NCI-H82 (cell line): ENCODE results near the gene DMWD.

Source experiments
- DNase-seq: peaks from one replicate; lab custom pipeline; 2025; lab: John Stamatoyannopoulos, UW

The DMWD gene, protein sequence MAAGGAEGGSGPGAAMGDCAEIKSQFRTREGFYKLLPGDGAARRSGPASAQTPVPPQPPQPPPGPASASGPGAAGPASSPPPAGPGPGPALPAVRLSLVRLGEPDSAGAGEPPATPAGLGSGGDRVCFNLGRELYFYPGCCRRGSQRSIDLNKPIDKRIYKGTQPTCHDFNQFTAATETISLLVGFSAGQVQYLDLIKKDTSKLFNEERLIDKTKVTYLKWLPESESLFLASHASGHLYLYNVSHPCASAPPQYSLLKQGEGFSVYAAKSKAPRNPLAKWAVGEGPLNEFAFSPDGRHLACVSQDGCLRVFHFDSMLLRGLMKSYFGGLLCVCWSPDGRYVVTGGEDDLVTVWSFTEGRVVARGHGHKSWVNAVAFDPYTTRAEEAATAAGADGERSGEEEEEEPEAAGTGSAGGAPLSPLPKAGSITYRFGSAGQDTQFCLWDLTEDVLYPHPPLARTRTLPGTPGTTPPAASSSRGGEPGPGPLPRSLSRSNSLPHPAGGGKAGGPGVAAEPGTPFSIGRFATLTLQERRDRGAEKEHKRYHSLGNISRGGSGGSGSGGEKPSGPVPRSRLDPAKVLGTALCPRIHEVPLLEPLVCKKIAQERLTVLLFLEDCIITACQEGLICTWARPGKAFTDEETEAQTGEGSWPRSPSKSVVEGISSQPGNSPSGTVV

DNA sequence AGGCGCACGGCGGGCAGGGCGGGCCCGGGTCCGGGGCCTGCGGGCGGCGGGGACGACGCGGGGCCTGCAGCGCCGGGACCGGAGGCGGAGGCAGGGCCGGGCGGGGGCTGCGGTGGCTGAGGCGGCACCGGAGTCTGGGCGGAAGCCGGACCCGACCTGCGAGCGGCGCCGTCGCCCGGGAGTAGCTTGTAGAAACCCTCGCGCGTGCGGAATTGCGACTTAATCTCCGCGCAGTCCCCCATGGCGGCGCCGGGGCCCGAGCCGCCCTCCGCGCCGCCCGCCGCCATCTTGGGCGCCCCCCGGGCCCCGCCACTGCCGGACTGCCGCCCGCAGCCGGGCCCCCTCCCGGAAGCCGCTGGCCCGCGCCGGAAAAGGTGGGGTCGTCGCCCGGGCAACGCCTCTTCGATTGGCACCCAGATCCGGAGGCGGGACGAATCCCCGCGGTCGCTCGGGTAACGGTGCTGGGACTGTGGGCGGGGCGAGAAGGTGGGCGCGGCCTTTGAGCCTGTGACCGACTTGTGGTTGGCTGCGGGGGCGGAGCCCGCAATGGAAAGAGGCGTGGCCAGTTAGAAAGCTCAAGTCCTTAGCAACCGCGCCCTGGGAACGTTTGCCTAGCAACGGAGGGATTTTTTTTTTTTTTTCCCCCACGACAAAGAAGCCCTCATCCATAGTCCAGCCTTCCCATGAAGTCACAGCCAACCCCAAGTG lies at the start of gene DMWD:
Gene DMWD (minus strand): TSS at position 376 of the 708 bp plus-strand sequence. CDS start 89 bp downstream, at position 287.
- DNase-seq = peak; percentile 100

DNA sequence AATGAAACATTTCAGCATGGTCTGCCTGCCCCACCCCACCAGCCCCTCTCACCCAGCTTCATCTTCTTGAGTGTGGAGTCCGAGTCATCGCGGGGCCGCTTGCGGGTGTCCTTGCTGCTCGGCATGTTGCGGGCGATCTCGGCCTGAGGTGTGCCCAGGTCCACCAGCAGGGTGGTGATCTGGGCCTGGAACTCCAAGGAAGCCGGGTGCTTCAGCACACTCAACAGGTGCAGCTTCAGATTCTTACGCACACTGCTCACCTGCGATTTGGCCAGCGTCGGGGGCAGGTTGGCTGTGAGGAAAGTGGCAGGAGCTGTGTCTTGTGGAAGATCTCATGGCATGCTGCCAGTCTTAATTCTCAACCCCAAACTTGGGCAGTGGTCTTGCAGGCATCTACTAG lies 49.6 kb upstream of the DMWD start:
- no peak for DNase-seq

DNA sequence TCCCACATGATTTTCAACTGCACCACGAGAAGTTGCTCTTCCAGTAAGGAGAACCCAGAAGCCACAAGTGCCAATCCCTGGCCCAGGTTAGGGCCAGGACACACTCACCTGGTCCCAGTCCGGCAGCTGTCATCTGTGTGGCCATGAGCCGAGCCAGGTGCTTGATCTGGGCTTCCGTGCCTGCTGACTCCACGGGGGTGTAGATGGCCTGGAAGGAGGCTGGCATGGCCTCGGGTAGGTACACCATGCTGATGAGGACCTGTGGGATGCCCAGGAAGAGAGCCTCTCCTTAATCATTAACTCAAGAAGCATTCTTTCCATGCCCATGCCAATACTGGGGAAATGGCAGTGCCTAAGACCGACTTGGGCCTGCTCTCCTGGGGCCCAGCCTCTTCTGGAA lies 42.3 kb upstream of the DMWD start:
- no peak for DNase-seq

DNA sequence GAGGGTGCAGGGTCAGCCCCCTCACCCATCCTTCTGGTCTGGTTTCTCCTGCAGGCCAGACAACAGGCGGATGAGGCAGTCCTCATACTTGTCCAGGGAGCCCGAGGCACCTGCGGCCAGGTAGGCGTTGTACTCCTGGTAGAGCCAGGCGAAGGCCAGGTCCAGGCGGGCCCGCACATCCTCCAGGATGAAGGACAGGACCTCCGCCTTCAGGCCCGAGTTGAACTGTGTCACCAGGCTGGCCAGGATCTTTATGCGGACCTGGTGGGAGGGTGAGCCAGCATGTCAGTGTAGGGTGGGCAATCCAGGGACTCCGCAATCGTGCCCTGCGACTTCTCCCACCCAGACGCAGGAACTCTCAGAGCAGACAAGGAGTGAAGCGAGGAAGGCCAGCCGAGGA lies 36.3 kb upstream of the DMWD start:
- DNase-seq = no peak

DNA sequence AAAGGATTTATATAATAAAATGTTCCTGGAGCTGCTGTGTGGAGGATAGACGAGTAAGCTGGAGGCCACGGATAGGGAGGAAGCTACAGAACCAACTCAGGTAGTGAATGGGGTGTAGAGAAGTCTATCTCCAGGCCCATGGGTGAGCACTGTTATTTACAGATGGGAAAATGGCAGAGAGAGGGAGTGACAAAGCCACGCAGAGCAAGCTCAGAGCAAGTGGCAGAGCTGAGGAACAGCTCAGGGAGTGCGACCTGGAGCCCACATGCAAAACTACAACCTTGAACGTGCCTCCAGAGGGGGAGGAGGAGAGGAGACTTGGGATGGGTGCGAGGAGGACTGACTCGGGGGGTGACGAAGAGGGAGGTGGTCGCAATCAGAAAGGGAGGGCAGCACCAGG lies 35.9 kb upstream of the DMWD start:
- DNase-seq = no peak

DNA sequence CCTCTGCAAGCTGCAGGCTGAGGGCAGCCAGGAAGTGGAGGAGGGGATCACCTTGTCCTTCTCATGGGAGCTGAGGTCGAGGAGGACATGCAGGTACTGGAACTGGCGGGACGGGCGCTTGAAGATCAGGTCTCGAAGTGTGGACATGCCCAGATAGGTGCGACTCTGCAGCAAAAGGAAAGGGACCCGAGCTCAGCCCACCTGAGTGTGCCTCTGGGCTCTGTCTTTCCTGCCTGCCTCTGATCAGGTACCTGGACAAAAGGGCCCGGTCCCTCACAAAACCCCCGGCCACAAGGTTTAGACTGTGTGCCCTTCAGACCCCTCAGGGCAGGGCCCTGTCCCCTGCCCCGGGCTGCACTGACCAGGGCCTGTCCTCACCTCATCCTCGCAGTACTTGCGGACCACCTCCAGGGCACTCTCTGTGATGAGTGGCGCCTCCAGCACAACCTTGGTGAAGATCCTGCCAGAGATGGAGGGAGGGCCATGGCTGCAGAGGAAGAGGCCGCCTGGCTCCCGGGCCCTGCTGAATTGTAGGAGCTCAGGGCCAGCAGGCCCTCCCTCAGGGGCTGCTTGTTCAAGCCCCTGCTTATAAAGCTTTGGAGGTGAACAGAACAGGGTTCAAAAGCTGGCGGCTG lies 34.9 kb upstream of the DMWD start:
- no peak for DNase-seq

DNA sequence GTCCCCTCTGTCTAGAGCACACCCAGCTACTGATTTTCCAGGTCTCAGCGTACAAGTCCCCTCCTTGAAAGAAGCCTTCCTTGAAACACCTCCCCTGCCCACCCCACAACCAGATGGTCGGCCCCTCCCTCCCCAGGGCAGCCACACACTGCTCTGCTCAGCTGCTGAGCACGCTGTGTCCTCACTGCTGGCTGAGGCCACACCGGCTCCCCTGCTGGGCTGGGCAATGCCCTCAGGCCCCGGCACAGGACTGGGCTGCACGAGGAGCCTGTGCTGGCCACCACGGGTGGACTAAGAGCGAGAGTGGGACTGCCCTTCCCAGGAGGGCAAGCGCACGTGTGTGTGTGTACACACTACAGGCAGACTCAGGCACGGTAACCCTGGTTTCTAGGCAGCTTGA lies 34.3 kb upstream of the DMWD start:
- no peak for DNase-seq

DNA sequence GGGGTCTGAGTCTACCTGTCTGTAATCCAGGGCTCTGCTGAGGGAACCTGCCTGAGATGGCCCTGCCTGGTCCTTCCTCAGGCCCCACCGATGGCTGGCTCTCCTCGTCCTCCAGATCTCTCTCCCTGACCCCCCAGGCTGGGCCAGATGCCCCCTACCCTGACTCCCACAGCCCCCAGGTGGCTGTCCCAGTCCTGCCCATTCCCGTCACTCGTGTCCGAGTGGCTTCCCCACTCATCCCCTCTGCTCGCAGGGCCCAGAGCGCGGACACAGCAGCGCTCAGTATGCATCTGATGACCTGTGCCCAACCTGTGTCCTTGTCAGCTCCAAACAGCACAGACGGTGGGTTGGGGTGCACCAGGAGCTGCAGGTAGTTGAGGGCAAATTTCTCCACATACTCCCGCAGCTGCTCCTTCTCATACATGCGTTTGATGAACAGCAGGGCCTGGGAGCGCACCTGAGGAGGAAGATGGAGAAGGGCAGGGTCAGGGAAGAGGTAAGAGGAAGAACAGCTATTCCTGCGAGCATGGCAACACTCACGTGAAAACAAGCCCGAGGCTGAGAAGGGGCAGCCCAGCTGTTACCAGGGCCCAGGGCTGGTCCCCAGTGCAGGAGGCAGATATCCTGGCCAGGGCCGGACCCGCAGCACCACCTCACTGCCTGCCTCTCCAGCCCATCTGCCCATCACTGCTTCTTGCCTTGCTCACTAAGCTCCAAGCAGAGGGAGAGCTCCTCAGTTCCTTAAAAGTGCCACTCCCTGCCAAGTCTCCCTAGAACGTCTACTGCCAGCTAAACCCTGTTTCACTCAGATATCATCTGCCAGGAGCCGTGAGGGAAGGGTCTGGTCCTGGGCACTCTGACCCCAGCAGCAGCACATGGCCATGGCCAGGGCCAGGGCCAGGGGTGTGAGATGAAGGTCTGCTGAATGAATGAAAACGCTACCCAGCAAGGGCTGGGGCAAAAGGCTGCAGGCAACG lies 33.6 kb upstream of the DMWD start:
- DNase-seq = no peak

DNA sequence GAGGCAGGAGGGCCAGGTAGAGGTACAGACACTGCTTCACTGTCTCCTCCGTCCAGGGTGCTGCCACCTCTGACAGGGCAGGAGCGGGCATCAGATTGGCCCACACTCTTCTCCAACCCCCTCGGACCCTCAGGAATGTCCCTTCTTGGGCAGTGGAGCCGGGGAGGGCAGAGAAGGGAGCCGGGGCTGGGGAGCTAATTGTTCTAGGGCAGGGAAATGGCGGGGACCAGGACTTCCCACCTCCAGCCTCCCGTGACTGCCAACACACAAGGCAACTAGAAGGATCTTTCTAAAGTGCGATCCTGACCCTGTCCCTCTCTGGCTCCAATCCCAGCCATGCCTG lies 32.6 kb upstream of the DMWD start:
- no peak for DNase-seq

DNA sequence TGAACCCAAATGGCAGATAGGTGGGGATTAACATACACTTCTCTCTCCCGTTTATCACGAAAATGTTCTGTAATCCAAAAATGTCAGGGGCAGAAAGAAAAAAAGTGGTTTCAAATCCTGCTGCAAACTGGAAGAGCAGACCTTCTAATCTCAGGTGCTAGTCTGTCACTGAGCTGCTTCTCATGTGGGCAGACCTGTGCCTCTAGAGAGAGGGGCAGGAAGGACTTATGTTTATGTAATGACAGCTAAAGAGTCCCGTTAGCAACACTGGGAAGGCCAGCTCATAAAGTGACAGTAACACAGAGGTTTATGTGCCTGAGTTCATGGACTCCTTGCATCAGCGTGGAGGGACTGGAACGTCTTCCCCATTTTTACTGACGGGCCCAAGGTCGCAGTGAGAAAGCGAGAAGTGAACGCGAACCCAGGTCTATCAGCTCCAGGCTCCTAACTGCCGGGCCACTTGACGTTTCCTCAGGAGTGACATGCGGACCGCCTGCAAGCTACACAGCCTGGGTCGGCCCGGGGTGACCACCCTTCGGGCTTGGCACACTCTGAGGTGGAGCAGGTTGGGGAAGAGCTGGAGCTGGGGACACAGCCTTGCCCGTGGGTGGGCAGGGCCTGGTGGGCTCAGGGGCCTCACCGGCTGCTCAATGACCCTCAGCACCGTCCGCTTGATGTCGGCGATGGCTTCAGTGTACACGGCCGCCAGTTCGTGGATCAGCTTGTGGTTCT lies 32.1 kb upstream of the DMWD start:
- no peak for DNase-seq

DNA sequence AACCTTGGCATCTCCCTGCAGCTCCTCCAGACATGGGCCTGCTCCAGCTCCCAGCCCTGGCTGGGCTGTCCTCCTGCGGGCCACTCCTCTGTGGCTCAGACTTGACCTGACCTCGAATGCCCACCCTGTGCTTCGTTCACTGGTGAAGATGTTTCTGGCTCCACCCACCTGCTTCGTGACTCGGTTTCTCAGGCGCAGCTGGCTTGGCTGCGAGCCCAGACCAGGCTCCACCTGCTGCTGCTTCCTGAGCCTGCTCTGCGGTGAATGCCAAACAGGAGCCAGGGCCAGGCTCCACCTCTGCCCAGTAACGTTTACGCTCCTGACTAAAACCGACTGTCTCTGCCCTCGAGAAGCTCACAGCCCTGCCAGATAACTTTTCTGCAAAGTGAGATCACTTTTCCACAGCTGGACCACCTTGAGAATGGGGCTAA lies 31.4 kb upstream of the DMWD start:
- no peak for DNase-seq

DNA sequence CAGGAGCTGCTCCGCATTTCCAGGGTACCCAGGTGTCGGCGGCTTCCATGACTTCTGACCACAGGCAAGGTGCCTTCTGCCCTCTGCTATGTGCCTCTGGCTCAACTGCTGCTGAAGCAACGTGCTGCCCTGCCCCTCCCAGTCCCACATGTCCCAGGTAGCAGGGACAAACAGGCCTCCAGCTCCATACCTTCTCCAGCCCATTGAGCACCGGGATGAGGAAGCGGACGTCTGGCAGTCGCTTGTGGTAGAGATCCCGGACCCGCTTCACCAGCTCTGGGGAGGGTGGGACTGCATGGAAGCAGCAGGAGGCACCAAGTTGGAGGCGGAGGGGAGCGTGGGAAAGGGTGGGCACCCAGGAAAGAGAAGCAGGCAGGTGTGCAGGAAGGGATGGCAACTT lies 30.5 kb upstream of the DMWD start:
- no peak for DNase-seq

DNA sequence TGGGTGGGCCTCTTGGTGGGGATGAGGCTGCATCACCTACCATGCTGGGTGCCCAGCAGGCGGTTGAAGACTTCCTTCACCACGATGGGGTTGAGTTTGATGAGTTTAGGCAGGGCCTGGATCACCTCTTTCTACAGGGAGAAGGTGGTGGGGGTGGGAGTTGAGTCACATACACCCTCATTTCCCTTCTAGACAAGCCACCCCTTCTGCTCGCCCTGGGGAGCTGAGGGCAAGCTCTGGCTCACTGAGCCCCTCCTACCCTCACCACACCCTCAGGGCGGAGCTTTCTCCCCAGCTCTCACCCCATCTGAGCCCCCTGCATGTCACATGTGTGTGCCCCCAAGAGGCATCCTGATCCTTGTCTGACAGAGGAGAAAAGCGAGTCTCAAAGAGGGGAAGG lies 30.1 kb upstream of the DMWD start:
- DNase-seq = no peak

DNA sequence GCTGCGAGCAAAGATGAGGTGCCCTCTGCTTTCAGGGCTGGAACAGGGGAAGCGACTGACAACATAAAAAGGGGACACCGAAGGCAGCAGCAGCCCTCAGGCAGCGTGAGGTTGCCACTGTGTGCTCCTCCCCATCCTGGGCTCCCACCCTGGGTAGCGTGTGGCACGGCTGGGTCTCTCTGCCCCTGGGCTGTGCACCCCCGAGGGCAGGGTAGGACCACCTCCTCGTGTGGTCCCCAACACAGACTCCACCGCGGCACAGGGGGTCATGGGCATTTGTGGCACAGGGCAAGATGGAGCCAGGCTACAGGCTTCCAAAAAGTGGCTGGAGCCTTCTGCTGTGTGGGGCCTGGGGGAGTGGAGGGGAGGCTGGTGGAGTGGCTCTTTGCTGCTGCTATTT lies 28.9 kb upstream of the DMWD start:
- no peak for DNase-seq

DNA sequence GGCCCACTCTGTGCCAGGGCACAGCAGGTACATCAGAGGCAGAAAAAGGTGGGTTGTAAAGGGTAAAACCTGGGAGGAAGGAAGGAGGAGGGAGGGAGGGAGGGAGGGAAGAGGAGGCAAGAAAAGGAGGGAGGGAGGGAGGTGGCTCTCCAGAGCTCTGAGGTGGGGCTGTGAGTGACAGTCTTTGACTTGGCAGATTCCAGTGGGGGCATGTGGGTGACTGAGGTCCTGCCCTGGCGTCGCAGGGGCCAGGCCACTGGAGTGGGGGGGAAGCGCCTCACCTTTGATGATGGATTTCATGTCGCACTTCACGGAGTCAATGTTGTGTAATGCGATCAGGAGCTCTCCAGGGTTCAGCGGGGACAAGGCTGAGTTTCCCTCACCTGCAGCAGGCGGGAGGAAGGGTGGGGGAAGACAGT lies 28.5 kb upstream of the DMWD start:
- DNase-seq = no peak

DNA sequence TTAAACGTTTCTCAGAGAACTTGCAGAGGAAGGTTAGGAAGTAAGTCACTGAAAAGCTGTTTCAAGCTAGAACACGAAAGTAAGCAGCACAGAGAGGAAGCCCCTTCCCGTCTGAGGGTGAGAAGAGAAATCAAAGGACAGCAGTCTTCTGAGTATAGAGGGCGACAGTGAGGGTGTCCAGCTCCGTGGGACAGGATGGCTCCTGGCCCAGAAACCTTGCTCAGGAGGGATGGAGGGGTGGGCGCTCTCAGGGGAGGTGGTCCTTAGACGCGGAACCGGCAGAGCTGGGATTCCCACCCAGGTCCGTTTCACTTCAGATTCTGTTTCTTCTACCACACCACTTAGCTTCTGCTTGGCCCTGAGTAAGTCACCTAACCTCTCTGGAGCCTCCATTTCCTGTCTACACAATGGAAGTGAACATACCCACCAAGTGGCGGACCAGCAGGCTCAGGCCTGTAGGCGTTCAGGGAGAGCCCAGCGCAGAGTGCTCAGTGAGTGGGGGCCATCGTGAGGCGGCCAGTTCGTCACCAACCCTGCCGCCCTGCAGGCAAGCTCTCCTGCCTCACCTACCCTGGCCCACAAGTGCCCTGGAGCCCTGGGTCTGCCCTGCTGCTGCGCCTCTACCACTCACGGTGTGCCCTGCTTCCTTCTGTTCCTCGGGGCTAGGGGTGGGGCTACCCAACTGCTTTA lies 27.9 kb upstream of the DMWD start:
- no peak for DNase-seq

DNA sequence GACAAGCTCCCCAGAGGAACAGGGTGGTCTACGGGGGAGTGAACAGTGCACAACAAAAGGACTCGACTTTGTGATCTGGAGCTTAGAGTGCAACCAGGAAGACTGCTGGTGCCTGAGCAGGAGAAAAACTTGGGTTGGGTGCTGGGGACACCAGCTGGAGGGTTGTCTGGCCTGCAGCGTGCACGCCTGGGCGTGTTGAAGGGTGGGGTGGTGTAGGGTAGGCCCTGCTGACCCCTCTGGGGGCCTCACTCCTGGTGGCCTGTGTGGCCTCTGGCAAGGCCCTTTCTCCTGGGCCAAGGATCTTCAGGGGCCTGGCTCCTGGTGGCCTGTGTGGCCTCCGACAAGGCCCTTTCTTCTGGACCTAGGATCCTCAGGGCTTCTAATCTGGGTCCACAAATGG lies 27.1 kb upstream of the DMWD start:
- DNase-seq = no peak

DNA sequence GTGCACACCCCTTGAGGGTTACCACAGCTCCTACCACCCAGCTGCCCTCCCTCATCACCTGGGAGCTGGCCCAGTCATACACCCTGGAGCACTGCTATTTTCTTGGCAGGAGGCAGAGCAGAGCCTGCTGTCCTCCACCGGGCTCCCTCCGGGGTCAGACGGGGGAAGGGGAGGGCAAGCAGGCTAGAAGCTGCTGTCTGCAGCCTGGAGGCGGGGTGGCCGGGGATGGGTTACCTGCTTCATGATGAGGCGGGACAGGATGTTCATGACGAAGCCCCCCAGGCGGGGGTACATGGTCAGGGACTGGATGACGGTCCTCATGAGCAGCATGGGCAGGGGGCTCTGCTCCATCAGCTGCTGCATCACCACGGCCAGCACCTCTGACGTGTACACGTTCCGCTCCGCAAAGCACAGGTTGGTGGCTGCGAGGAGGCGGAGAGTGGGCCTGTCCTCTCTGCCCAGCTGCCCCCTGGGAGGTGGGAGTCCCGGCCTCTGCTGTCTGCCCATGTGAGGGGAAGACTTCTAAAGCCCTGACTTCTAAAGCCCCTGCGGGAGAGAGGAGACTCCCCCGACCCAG lies 25.2 kb upstream of the DMWD start:
- no peak for DNase-seq

DNA sequence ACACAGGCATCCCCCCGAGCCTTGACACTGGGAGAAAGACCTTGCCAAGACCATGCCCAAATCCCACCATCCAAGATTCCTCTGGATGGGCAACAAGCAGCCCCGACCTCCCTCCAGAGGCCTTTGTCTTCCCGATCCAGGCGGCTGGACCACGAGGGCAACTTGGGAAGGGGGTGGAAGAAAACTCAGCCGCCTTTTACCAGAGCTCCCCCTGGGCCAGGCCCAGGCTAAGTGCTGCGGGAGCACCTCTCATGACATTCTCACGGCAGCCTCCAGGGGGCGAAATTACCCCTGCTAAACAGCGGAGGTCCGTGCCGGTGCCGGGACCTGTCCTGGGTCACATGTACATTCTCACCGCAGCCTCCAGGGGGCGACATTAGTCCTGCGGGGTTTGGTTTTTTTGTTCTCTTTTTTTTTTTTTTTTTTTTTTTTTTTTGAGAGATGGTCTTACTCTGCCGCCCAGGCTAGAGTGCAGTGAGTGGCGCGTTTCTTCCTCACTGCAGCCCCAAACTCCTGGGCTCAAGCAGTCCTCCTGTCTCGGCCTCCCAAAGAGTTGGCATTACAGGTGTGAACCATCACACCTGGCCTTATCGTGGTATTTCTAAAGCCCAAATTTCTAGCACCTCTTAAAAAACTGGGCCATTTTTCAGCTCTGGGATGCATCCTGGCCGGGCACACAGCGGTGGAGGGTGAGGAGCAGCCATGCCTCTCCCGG lies 24.5 kb upstream of the DMWD start:
- peak; percentile 97 for DNase-seq
